ENCODE measurements around the gene C17orf107.

DNA sequence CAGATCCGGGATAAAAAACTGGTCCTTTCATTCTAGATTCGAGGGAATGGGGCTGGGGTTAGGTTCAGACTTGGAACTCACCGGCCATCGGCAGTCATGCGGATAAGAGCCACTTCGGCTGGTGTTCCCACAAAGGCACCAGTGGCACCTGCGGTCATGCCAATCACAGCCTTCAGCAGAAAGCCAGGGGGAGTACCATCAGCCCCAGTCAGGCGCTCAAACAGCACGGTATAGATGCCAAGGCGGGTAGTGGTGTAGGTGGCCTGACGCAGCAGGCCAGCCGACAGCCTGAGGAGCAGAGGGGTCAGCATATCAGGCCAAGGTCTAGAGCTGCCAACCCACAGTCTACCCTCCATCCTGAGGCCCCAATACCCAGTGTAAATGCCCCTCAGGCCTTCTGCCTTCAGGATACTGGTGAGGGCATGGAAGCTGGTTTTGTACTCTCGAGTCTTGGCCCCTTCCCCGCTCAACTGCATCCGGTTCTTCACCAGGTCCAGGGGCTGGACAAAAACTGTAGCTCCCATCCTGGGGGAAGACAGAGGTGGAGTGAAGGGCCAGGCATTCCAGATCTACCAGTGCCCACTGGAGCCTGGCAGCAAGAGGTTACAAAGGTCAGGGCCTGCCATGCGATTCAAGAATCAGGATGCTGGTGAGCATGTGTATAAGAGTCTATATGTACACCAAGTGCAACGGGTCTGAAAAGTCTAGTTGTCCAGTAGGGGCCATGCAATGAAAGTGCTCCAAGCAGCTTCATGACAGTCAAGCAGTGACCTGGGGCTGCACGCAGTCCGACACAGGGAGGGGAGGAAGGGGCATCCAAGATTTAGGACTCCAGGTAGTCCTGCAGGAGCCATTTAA is 39.6 kb downstream of the C17orf107 start:
- TF ChIP-seq REST (IDR thresholded peaks at IDR 0.05; ENCODE audit: low read depth) = no peak
- TF ChIP-seq, protein P1, sequence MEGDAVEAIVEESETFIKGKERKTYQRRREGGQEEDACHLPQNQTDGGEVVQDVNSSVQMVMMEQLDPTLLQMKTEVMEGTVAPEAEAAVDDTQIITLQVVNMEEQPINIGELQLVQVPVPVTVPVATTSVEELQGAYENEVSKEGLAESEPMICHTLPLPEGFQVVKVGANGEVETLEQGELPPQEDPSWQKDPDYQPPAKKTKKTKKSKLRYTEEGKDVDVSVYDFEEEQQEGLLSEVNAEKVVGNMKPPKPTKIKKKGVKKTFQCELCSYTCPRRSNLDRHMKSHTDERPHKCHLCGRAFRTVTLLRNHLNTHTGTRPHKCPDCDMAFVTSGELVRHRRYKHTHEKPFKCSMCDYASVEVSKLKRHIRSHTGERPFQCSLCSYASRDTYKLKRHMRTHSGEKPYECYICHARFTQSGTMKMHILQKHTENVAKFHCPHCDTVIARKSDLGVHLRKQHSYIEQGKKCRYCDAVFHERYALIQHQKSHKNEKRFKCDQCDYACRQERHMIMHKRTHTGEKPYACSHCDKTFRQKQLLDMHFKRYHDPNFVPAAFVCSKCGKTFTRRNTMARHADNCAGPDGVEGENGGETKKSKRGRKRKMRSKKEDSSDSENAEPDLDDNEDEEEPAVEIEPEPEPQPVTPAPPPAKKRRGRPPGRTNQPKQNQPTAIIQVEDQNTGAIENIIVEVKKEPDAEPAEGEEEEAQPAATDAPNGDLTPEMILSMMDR (IDR thresholded peaks at IDR 0.05 in 2 of 3, conservative IDR thresholded peaks at IDR 0.05 in 1 of 3; ENCODE audit: borderline replicate concordance in 1 of 3, insufficient read depth in 1 of 3, low read depth in 2 of 3, low read length in 2 of 3) = no peak
- TF ChIP-seq, protein P2, sequence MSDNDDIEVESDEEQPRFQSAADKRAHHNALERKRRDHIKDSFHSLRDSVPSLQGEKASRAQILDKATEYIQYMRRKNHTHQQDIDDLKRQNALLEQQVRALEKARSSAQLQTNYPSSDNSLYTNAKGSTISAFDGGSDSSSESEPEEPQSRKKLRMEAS (IDR thresholded peaks at IDR 0.05) = no peak
- no peak for TF ChIP-seq EZH2 (IDR thresholded peaks at IDR 0.05)
- TF ChIP-seq RAD21 (IDR thresholded peaks at IDR 0.05; ENCODE audit: low read depth) = no peak
- no peak for TF ChIP-seq SP1 (IDR thresholded peaks at IDR 0.05; ENCODE audit: low read depth)
